ENCODE data around the gene ZFP1. TPM values are rescaled to one million over a fixed set of nuclear protein-coding genes. Genes with fewer than 3 reads are reported as not detected.

Gene ZFP1
- total RNA-seq, 1 experiment from 2014 or later: 9.7 TPM

DNA sequence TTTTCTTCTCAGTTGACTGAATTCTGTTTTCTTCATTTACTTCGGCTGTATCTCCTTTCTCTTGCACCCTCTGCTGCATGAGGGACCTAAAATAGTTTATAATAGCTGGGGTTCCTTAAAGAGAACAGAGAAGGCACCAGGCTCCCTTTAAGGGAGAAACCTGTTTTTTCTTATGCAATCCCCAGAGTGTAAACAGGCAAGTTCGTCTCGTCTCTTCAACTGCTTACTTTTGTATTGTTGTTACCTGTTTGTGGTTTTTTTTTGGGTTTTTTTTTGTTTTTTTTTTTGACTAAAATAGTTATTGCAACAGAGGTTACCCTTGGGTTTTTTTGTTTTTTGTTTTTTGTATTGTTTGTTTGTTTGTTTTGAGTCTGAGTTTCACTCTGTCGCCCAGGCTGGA, 28.1 kb upstream of the ZFP1 start:
- Mint-ChIP-seq H3K4me3 (no peak overlapping the region), H3K4me1 (peaks cover 39% of the 10 kb centered on the region), H3K27ac (peak overlapping the region; percentile 82), H3K27me3 (ENCODE audit: low read depth) (no peaks in the 10 kb centered on the region), H3K9me3 (peaks cover 19% of the 10 kb centered on the region), H3K36me3 (peaks cover 15% of the 10 kb centered on the region)
- ATAC-seq (no peak), DNase-seq (ENCODE audit: low spot score) (no peak)
- TF ChIP-seq RORB (CRISPR knock-in tag; IDR thresholded peaks at IDR 0.05) (no peak), OVOL2 (CRISPR knock-in tag; IDR thresholded peaks at IDR 0.05; ENCODE audit: borderline replicate concordance) (no peak), TEAD4 (CRISPR knock-in tag; IDR thresholded peaks at IDR 0.05) (no peak), ZNF121 (CRISPR knock-in tag; IDR thresholded peaks at IDR 0.05) (no peak), ZNF317 (CRISPR knock-in tag; IDR thresholded peaks at IDR 0.05; ENCODE audit: borderline replicate concordance, low read depth) (no peak), SOX15 (CRISPR knock-in tag; IDR thresholded peaks at IDR 0.05) (no peak), MYBL2 (CRISPR knock-in tag; IDR thresholded peaks at IDR 0.05) (no peak)
- TF ChIP-seq, protein P1, sequence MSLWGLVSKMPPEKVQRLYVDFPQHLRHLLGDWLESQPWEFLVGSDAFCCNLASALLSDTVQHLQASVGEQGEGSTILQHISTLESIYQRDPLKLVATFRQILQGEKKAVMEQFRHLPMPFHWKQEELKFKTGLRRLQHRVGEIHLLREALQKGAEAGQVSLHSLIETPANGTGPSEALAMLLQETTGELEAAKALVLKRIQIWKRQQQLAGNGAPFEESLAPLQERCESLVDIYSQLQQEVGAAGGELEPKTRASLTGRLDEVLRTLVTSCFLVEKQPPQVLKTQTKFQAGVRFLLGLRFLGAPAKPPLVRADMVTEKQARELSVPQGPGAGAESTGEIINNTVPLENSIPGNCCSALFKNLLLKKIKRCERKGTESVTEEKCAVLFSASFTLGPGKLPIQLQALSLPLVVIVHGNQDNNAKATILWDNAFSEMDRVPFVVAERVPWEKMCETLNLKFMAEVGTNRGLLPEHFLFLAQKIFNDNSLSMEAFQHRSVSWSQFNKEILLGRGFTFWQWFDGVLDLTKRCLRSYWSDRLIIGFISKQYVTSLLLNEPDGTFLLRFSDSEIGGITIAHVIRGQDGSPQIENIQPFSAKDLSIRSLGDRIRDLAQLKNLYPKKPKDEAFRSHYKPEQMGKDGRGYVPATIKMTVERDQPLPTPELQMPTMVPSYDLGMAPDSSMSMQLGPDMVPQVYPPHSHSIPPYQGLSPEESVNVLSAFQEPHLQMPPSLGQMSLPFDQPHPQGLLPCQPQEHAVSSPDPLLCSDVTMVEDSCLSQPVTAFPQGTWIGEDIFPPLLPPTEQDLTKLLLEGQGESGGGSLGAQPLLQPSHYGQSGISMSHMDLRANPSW (CRISPR knock-in tag; conservative IDR thresholded peaks at IDR 0.05; ENCODE audit: low read depth): no peak
- ChIA-PET POLR2A (interaction anchor here (0.7 kb wide), 1 partner anchor 116 kb away, joined by 4 read pairs; no protein-coding TSS in a partner anchor), CTCF (interaction anchor here (1.4 to 5.4 kb wide), 2 partner anchors 10 to 58 kb away, joined by 5 to 36 read pairs; no protein-coding TSS in a partner anchor)

DNA sequence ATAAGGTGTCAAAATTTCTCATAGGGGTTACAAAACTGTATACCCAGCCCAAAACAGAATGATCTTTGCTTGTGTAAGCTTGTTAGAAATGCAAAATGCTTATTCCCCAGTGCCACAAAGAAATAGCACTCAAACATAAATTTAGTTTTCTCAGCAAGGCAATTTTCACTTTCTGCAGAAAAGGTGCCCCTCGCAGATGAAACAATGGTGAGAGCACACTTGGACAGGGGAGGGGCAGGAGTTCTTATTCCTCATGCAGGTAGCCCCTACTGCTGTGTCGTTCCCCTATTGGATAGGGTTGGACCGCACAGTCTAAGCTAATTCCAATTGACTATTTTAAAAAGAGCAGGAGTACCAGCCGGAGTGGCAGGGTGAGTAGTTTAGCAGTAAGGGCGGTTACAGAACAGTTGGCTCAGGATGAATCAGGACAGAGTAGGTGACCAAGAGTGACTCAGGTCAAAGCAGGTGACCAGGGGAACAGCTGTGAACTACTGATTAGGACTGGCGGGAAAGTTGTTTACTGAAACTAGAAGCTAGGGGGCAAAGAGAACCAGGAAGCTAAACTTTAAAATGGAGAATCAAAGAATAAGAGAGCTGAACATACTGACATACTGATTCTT, 26.3 kb upstream of the ZFP1 start:
- H3K4me1 Mint-ChIP-seq: peaks cover 28% of the 10 kb centered on the region
- no peaks in the 10 kb centered on the region for H3K27me3 Mint-ChIP-seq (ENCODE audit: low read depth)
- ChIA-PET POLR2A (no interaction called here), CTCF (interaction anchor here (0.6 to 5.4 kb wide), 4 partner anchors 9 to 58 kb away, joined by 4 to 36 read pairs (median 6); no protein-coding TSS in a partner anchor)
- peaks cover 24% of the 10 kb centered on the region for H3K9me3 Mint-ChIP-seq
- DNase-seq (ENCODE audit: low spot score) (no peak), ATAC-seq (no peak)
- no peak overlapping the region for H3K4me3 Mint-ChIP-seq
- TF ChIP-seq, protein P2, sequence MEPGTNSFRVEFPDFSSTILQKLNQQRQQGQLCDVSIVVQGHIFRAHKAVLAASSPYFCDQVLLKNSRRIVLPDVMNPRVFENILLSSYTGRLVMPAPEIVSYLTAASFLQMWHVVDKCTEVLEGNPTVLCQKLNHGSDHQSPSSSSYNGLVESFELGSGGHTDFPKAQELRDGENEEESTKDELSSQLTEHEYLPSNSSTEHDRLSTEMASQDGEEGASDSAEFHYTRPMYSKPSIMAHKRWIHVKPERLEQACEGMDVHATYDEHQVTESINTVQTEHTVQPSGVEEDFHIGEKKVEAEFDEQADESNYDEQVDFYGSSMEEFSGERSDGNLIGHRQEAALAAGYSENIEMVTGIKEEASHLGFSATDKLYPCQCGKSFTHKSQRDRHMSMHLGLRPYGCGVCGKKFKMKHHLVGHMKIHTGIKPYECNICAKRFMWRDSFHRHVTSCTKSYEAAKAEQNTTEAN (CRISPR knock-in tag; IDR thresholded peaks at IDR 0.05): no peak
- TF ChIP-seq, protein P3, sequence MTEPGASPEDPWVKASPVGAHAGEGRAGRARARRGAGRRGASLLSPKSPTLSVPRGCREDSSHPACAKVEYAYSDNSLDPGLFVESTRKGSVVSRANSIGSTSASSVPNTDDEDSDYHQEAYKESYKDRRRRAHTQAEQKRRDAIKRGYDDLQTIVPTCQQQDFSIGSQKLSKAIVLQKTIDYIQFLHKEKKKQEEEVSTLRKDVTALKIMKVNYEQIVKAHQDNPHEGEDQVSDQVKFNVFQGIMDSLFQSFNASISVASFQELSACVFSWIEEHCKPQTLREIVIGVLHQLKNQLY (CRISPR knock-in tag; IDR thresholded peaks at IDR 0.05): no peak
- TF ChIP-seq KAT7 (CRISPR knock-in tag; IDR thresholded peaks at IDR 0.05; ENCODE audit: borderline replicate concordance) (no peak), HMGA2 (CRISPR knock-in tag; IDR thresholded peaks at IDR 0.05) (no peak), MXD4 (CRISPR knock-in tag; IDR thresholded peaks at IDR 0.05; ENCODE audit: borderline replicate concordance) (no peak), ZNF121 (CRISPR knock-in tag; IDR thresholded peaks at IDR 0.05) (no peak), SP1 (CRISPR knock-in tag; conservative IDR thresholded peaks at IDR 0.05) (no peak), TEAD4 (CRISPR knock-in tag; IDR thresholded peaks at IDR 0.05) (no peak), FOXK1 (CRISPR knock-in tag; IDR thresholded peaks at IDR 0.05) (no peak)
- TF ChIP-seq, protein P4, sequence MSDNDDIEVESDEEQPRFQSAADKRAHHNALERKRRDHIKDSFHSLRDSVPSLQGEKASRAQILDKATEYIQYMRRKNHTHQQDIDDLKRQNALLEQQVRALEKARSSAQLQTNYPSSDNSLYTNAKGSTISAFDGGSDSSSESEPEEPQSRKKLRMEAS (CRISPR knock-in tag; IDR thresholded peaks at IDR 0.05): no peak
- TF ChIP-seq, protein P5, sequence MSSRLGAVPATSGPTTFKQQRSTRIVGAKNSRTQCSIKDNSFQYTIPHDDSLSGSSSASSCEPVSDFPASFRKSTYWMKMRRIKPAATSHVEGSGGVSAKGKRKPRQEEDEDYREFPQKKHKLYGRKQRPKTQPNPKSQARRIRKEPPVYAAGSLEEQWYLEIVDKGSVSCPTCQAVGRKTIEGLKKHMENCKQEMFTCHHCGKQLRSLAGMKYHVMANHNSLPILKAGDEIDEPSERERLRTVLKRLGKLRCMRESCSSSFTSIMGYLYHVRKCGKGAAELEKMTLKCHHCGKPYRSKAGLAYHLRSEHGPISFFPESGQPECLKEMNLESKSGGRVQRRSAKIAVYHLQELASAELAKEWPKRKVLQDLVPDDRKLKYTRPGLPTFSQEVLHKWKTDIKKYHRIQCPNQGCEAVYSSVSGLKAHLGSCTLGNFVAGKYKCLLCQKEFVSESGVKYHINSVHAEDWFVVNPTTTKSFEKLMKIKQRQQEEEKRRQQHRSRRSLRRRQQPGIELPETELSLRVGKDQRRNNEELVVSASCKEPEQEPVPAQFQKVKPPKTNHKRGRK (CRISPR knock-in tag; IDR thresholded peaks at IDR 0.05; ENCODE audit: borderline replicate concordance): no peak
- TF ChIP-seq, protein P6, sequence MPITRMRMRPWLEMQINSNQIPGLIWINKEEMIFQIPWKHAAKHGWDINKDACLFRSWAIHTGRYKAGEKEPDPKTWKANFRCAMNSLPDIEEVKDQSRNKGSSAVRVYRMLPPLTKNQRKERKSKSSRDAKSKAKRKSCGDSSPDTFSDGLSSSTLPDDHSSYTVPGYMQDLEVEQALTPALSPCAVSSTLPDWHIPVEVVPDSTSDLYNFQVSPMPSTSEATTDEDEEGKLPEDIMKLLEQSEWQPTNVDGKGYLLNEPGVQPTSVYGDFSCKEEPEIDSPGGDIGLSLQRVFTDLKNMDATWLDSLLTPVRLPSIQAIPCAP (CRISPR knock-in tag; IDR thresholded peaks at IDR 0.05): no peak
- TF ChIP-seq, protein P7, sequence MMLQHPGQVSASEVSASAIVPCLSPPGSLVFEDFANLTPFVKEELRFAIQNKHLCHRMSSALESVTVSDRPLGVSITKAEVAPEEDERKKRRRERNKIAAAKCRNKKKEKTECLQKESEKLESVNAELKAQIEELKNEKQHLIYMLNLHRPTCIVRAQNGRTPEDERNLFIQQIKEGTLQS (CRISPR knock-in tag; conservative IDR thresholded peaks at IDR 0.05): no peak
- TF ChIP-seq, protein P8, sequence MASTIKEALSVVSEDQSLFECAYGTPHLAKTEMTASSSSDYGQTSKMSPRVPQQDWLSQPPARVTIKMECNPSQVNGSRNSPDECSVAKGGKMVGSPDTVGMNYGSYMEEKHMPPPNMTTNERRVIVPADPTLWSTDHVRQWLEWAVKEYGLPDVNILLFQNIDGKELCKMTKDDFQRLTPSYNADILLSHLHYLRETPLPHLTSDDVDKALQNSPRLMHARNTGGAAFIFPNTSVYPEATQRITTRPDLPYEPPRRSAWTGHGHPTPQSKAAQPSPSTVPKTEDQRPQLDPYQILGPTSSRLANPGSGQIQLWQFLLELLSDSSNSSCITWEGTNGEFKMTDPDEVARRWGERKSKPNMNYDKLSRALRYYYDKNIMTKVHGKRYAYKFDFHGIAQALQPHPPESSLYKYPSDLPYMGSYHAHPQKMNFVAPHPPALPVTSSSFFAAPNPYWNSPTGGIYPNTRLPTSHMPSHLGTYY (CRISPR knock-in tag; IDR thresholded peaks at IDR 0.05): no peak
- TF ChIP-seq, protein P9, sequence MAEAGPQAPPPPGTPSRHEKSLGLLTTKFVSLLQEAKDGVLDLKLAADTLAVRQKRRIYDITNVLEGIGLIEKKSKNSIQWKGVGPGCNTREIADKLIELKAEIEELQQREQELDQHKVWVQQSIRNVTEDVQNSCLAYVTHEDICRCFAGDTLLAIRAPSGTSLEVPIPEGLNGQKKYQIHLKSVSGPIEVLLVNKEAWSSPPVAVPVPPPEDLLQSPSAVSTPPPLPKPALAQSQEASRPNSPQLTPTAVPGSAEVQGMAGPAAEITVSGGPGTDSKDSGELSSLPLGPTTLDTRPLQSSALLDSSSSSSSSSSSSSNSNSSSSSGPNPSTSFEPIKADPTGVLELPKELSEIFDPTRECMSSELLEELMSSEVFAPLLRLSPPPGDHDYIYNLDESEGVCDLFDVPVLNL (CRISPR knock-in tag; IDR thresholded peaks at IDR 0.05; ENCODE audit: borderline replicate concordance, low read depth): no peak
- TF ChIP-seq, protein P10, sequence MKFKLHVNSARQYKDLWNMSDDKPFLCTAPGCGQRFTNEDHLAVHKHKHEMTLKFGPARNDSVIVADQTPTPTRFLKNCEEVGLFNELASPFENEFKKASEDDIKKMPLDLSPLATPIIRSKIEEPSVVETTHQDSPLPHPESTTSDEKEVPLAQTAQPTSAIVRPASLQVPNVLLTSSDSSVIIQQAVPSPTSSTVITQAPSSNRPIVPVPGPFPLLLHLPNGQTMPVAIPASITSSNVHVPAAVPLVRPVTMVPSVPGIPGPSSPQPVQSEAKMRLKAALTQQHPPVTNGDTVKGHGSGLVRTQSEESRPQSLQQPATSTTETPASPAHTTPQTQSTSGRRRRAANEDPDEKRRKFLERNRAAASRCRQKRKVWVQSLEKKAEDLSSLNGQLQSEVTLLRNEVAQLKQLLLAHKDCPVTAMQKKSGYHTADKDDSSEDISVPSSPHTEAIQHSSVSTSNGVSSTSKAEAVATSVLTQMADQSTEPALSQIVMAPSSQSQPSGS (CRISPR knock-in tag; IDR thresholded peaks at IDR 0.05; ENCODE audit: borderline replicate concordance, low read depth): no peak
- peaks cover 21% of the 10 kb centered on the region for H3K36me3 Mint-ChIP-seq
- no peak overlapping the region; the same call in 1 of the 2 replicates for H3K27ac Mint-ChIP-seq
